Kidney capillary endothelial cell (primary cell): ENCODE results near the gene ZFP57.

Source experiments
- DNase-seq: peaks from one replicate; pipeline ENCODE4 v3.0.0-alpha.2; 2018; ENCODE audit warnings: low spot score

The ZFP57 gene

GRCh38 chr6:29625337-29625930, 55.5 kb downstream of the ZFP57 start:
- DNase-seq: no peak

- no peak for DNase-seq
These were observed 56.4 kb downstream of the ZFP57 start for GRCh38 chr6:29624520-29624961.
